CD4-positive, alpha-beta T cell (primary cell): ENCODE data around the gene RAI14. TPM values are rescaled to one million over a fixed set of nuclear protein-coding genes. Genes with fewer than 3 reads are reported as not detected.

Experiments
- ATAC-seq: fragments of 200-7000 bp; cut with Tn5 transposase; one replicate; pipeline ENCODE4 v1.10.0; 2022; ENCODE audit warnings: mild to moderate bottlenecking; ENCODE audit not compliant: poor library complexity
- CTCF ChIA-PET: fragments of 350-600 bp; sonication (Branson Sonifier 250); formaldehyde crosslinking; loops from one replicate; lab custom pipeline; 2021; ENCODE audit warnings: antibody characterized with exemption, inconsistent platforms; lab: Charles Lee
- POLR2A ChIA-PET: fragments of 350-600 bp; sonication (Branson Sonifier 250); formaldehyde crosslinking; loops from one replicate; lab custom pipeline; 2021; ENCODE audit warnings: antibody characterized with exemption, inconsistent platforms; lab: Charles Lee
- DNase-seq, 14 experiments: peaks; one replicate each; pipeline ENCODE4 v3.0.0-alpha.2; 2013 to 2020; ENCODE audit warnings: mixed read lengths in 2 of 14
- H3K27ac ChIP-seq, 2 donors: one replicate each; pipeline versions ENCODE4 v1.5.1 to v1.7.0; 2013; ENCODE audit warnings: low read length in 2 of 2, low read depth in 1 of 2, mild to moderate bottlenecking in 1 of 2
- H3K27me3 ChIP-seq, 2 experiments: 1 replicate in 1 of 2; 2 replicates in 1 of 2; pipeline versions ENCODE4 v1.6.1 to v1.7.0; 2013; ENCODE audit warnings: low read length in 2 of 2, control low read depth in 1 of 2, mild to moderate bottlenecking in 1 of 2, moderate library complexity in 1 of 2; ENCODE audit not compliant: insufficient read depth in 2 of 2, control insufficient read depth in 1 of 2
- H3K36me3 ChIP-seq: one replicate; pipeline ENCODE4 v1.6.1; 2013; ENCODE audit warnings: low read length, control low read depth; ENCODE audit not compliant: insufficient read depth
- H3K4me1 ChIP-seq: one replicate; pipeline ENCODE4 v1.6.1; 2013; ENCODE audit warnings: low read length, control low read depth; ENCODE audit not compliant: insufficient read depth
- H3K4me3 ChIP-seq: one replicate; pipeline ENCODE4 v1.5.1; 2013; ENCODE audit warnings: mild to moderate bottlenecking, low read length, moderate library complexity
- H3K9me3 ChIP-seq, 2 experiments: 1 replicate in 1 of 2; 2 replicates in 1 of 2; pipeline versions ENCODE4 v1.6.1 to v1.7.0; 2013; ENCODE audit warnings: low read length in 2 of 2, mild to moderate bottlenecking in 2 of 2, control low read depth in 1 of 2, moderate library complexity in 1 of 2; ENCODE audit not compliant: control insufficient read depth in 1 of 2, insufficient read depth in 1 of 2
- H3K27ac Mint-ChIP-seq: one replicate; pipeline ENCODE4 v1.8.0; 2020; ENCODE audit warnings: mixed read lengths
- H3K27me3 Mint-ChIP-seq: one replicate; pipeline ENCODE4 v1.8.0; 2021; ENCODE audit warnings: mixed read lengths
- H3K36me3 Mint-ChIP-seq: one replicate; pipeline ENCODE4 v1.8.0; 2021; ENCODE audit warnings: low read depth, mixed read lengths
- H3K4me1 Mint-ChIP-seq: one replicate; pipeline ENCODE4 v1.8.0; 2021; ENCODE audit warnings: low read depth, mixed read lengths
- H3K4me3 Mint-ChIP-seq: one replicate; pipeline ENCODE4 v1.8.0; 2020; ENCODE audit warnings: mild to moderate bottlenecking, mixed read lengths
- H3K9me3 Mint-ChIP-seq: one replicate; pipeline ENCODE4 v1.8.0; 2020; ENCODE audit warnings: mixed read lengths
- CTCF ChIP-seq: fragments of 200-600 bp; IDR thresholded peaks from one replicate; pipeline ENCODE4 v1.8.0; 2022; ENCODE audit warnings: antibody characterized with exemption, mild to moderate bottlenecking
- intact Hi-C, 2 experiments: fragments of 100-400 bp; cut with DNase I in 1 of 2; cut with micrococcal nuclease in 1 of 2; formaldehyde crosslinking; loops; one replicate each; pipeline versions ENCODE4 v1.15.1 to v1.9.0; 2023 to 2025; cut with DNase I, micrococcal nuclease
- total RNA-seq, 174 experiments: library from RNA in 2 of 174; stranded (reverse) in 2 of 174; gene quantifications; one replicate each; pipeline ENCODE4 v1.2.3 and lab custom pipeline; 2021 to 2026

RAI14 gene
- total RNA-seq, 2 experiments from 2014 or later: 0.20 to 0.60 TPM

- intact Hi-C loops: no loop called here
- Histone ChIP-seq H3K9me3 (peaks cover 0 to 3% of the 10 kb centered on the region in 2 experiments), H3K27ac (no peak overlapping the region), H3K4me1 (no peaks in the 10 kb centered on the region), H3K27me3 (no peaks in the 10 kb centered on the region), H3K4me3 (no peak overlapping the region), H3K36me3 (no peaks in the 10 kb centered on the region)
- Mint-ChIP-seq H3K9me3 (no peaks in the 10 kb centered on the region), H3K27ac (no peak overlapping the region), H3K36me3 (no peaks in the 10 kb centered on the region), H3K4me1 (no peaks in the 10 kb centered on the region), H3K27me3 (peaks cover 21% of the 10 kb centered on the region), H3K4me3 (no peak overlapping the region)
- POLR2A ChIA-PET: no interaction called here
- ATAC-seq: no peak
- CTCF ChIA-PET: no interaction called here
- no peak for TF ChIP-seq CTCF
- no peak for DNase-seq
Observed at GRCh38 chr5:34791761-34792244, 135.7 kb downstream of the RAI14 start.

- Mint-ChIP-seq H3K27me3 (no peaks in the 10 kb centered on the region), H3K9me3 (no peaks in the 10 kb centered on the region), H3K36me3 (no peaks in the 10 kb centered on the region), H3K27ac (no peak overlapping the region), H3K4me1 (no peaks in the 10 kb centered on the region), H3K4me3 (no peak overlapping the region)
- ATAC-seq (no peak), DNase-seq (no peak)
- Histone ChIP-seq H3K9me3 (no peaks in the 10 kb centered on the region), H3K4me1 (no peaks in the 10 kb centered on the region), H3K27ac (no peak overlapping the region), H3K36me3 (no peaks in the 10 kb centered on the region), H3K4me3 (no peak overlapping the region), H3K27me3 (no peaks in the 10 kb centered on the region)
- ChIA-PET CTCF (no interaction called here), POLR2A (no interaction called here)
- intact Hi-C loops: no loop called here
- no peak for TF ChIP-seq CTCF
Observed at GRCh38 chr5:34802834-34803563, 146.9 kb downstream of the RAI14 start.

- intact Hi-C loops: no loop called here
- Histone ChIP-seq H3K9me3 (no peaks in the 10 kb centered on the region), H3K36me3 (no peaks in the 10 kb centered on the region), H3K27me3 (no peaks in the 10 kb centered on the region), H3K27ac (no peak overlapping the region), H3K4me1 (no peaks in the 10 kb centered on the region), H3K4me3 (no peak overlapping the region)
- H3K4me3 Mint-ChIP-seq: no peak overlapping the region
- no peaks in the 10 kb centered on the region for H3K36me3 Mint-ChIP-seq
- H3K27ac Mint-ChIP-seq: no peak overlapping the region
- ATAC-seq (no peak), DNase-seq (no peak)
- no peaks in the 10 kb centered on the region for H3K27me3 Mint-ChIP-seq
- no peak for TF ChIP-seq CTCF
- H3K9me3 Mint-ChIP-seq: no peaks in the 10 kb centered on the region
- ChIA-PET POLR2A (no interaction called here), CTCF (no interaction called here)
- no peaks in the 10 kb centered on the region for H3K4me1 Mint-ChIP-seq
Observed at GRCh38 chr5:34803974-34804732, 148.0 kb downstream of the RAI14 start.
